Measurements from ENCODE around the gene ITGA7.
"Not testable (repeated sequence)": the region's sequence is repeated elsewhere in the genome, so short reads cannot be mapped to it uniquely, and the experiment has no call there.

The ITGA7 gene

GRCh38 chr12:55676707-55677106 is 31.0 kb downstream of the ITGA7 start:
- DNase-seq, result no peak

GRCh38 chr12:55675666-55676065 is 32.0 kb downstream of the ITGA7 start:
- no peak for DNase-seq

- DNase-seq, result no peak
Observed at GRCh38 chr12:55673638-55674037, 34.1 kb downstream of the ITGA7 start.

- DNase-seq, result no peak
Observed at GRCh38 chr12:55671746-55672145, 36.0 kb downstream of the ITGA7 start.

- no peak for DNase-seq
Observed at GRCh38 chr12:55670276-55670675, 37.4 kb downstream of the ITGA7 start.

- DNase-seq, result no peak
Observed at GRCh38 chr12:55666508-55666907, 41.2 kb downstream of the ITGA7 start.

GRCh38 chr12:55664826-55665225 is 42.9 kb downstream of the ITGA7 start:
- no peak for DNase-seq

- DNase-seq, result no peak
Observed at GRCh38 chr12:55663391-55663790, 44.3 kb downstream of the ITGA7 start.

- no peak for DNase-seq
Observed at GRCh38 chr12:55659486-55660385, 48.0 kb downstream of the ITGA7 start.

- no peak for DNase-seq
Observed at GRCh38 chr12:55658635-55659391, 48.9 kb downstream of the ITGA7 start.

- DNase-seq, result no peak
Observed at GRCh38 chr12:55658212-55658611, 49.5 kb downstream of the ITGA7 start.

- DNase-seq, result no peak
Observed at GRCh38 chr12:55657212-55657611, 50.5 kb downstream of the ITGA7 start.

GRCh38 chr12:55654511-55655214 is 53.0 kb downstream of the ITGA7 start:
- no peak for DNase-seq

- DNase-seq, result no peak
Observed at GRCh38 chr12:55653031-55653430, 54.7 kb downstream of the ITGA7 start.

- no peak for DNase-seq
Observed at GRCh38 chr12:55652352-55652751, 55.4 kb downstream of the ITGA7 start.

GRCh38 chr12:55651299-55651683 is 56.4 kb downstream of the ITGA7 start:
- no peak for DNase-seq

GRCh38 chr12:55650620-55651298 is 56.9 kb downstream of the ITGA7 start:
- DNase-seq, result not testable (repeated sequence)

- no peak for DNase-seq
Observed at GRCh38 chr12:55647027-55647426, 60.7 kb downstream of the ITGA7 start.

- DNase-seq, result no peak
Observed at GRCh38 chr12:55644591-55644990, 63.1 kb downstream of the ITGA7 start.

GRCh38 chr12:55642669-55643068 is 65.0 kb downstream of the ITGA7 start:
- no peak for DNase-seq

- DNase-seq, result no peak
Observed at GRCh38 chr12:55642267-55642666, 65.4 kb downstream of the ITGA7 start.

- no peak for DNase-seq
Observed at GRCh38 chr12:55641595-55641994, 66.1 kb downstream of the ITGA7 start.

GRCh38 chr12:55637467-55637866 is 70.2 kb downstream of the ITGA7 start:
- DNase-seq, result no peak

Data from T-helper 9 cell (primary cell).